Inferior parietal cortex (tissue), 1 donor: ENCODE results near the gene CAST.
"Not testable (repeated sequence)": the region's sequence is repeated elsewhere in the genome, so short reads cannot be mapped to it uniquely, and the experiment has no call there.

Source experiments
- DNase-seq: peaks from one replicate; pipeline ENCODE4 v3.0.0-alpha.2; 2016; ENCODE audit errors: extremely low spot score

The CAST gene

DNA sequence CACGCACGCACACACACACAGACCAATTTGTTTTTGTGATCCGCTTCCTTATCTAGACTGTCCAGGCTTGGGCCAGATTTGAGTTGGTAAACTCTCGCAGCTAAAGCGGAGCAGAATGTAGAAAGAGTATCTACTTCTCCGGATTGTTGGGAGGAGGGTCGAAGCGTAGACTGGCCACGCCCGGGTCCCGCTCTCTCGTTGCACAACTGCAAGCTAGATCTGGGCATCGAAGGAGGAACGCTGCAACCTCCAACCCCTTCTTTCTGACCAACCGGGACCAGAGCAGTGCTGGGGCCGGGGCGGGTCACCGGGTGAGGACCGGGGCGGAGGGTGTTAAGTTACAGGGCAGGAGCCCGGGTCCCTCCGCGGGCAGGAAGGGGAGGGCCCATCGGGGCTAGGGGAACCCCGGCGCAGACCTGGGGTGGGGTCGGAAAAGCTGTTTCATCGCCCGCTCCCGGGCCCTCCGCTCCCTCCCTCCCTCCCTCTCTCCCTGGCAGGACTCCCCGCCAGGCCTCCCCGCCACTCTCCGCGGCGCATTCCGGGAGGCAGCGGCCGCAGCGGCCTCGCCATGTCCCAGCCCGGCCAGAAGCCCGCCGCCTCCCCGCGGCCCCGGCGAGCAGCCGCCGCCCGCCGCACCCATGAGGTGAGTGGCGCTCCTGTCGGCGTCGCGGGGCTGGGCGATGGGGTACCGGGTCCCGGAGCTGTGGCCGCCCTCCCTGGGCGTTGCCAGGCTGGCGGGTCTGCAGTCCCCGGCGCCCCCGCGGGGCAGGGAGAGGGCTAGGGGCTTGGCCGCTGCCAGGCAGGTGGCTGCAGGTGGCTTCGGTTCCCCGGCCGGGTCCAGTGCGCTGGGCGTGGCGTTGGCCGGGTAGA lies at the start of gene CAST:
TSS of gene CAST (plus strand) at position 522 of the 870 bp plus-strand sequence. CDS start at position 569, 47 bp downstream.
- no peak for DNase-seq

GRCh38 chr5:96614110-96614691 lies 48.0 kb upstream of the CAST start:
- peak; percentile 95 for DNase-seq

DNA sequence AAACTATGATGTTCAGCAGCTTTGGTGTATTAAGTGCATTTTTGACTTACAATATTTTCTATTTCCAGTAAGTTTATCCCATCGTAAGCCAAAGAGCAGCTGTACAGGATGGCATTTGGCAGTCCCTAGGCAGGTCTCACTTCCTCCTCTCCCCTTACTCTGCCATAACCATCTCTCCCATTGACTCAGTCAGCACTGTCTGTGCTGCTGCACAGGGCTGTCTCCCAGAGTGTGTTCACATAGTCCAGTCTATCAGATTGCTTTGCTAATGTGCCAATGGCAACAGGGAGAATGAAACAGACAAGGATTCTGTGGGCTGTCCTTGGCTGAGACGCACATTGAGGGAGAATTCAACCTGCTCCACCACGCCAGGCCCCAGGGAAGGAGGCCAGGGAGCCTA lies 47.0 kb upstream of the CAST start:
- DNase-seq = no peak

DNA sequence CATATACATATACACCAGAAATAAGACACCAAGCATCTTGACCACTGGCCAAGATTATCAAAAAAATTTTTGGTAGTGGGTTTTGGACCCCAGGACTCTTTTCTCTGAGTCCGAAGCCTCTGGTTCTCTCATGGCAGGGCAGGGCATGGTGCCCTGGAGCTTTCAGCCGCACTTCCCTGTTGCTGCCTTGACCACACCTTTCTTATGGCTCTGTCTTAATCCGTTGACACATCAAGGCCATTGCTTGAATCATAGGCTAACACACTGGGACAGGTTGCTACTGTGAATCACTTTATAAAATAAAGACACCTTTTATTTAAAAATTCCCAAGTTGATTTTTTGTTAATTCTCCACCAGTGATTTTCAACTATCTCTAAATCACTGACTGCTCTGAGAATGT lies 45.4 kb upstream of the CAST start:
- DNase-seq = no peak

- not testable (repeated sequence) for DNase-seq
Observed at GRCh38 chr5:96618311-96619016, 43.7 kb upstream of the CAST start.

DNA sequence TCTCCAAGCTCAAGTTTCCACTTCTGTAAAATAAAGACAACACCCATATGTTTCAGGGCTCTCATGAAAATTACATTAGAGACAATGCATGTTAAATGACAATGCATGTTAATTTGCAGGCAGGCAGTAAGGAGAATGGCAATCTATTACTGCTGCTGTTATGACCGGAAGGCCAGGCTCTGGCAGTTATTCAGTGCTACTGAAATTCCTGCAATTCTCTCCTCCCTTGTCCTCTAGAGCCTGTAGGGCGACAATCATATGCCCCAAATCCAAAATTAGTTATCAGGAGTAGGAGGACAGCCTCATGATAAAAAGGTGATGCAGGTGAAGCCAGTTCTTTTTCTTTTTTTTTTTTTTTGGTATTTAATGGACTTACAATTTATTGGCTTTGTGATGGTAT lies 42.2 kb upstream of the CAST start:
- DNase-seq = no peak

DNA sequence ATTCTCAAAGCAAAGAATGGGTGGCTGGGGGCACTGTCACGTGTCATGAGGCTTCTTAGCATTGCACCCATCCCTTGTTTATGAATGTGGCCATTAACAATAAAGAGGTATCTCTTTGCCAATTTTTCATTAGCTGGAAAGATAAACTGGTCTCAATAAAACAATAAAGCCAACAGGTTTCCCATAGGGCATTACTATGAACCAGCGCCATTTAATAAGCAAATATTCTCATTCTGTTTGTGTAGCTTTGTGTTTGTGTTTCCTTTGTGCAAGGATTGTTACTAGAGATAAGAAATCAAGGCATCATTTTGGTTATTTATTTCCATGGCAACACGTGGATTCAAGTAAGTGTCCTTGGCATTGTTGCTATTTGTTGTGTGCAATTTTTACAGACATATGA lies 37.6 kb upstream of the CAST start:
- no peak for DNase-seq

GRCh38 chr5:96625365-96625764 lies 36.8 kb upstream of the CAST start:
- no peak for DNase-seq

DNA sequence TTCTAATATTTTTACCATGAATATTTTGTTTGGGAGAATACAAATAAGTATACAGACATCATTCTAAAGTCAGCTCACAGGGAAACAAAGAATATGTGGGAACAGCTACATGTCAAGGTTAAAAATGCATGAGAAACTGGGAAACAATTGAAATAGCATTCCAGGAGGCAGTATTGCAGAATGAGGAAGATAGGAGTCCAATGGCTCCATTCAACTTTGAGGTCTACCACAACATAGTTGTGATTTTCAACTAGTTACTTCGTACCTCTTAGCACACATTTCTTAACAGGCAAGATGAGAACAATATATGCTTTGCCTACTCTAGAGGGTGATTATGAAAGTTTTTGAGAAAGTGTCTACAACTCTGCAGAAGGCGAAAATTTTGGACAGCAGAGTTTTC lies 35.2 kb upstream of the CAST start:
- no peak for DNase-seq

DNA sequence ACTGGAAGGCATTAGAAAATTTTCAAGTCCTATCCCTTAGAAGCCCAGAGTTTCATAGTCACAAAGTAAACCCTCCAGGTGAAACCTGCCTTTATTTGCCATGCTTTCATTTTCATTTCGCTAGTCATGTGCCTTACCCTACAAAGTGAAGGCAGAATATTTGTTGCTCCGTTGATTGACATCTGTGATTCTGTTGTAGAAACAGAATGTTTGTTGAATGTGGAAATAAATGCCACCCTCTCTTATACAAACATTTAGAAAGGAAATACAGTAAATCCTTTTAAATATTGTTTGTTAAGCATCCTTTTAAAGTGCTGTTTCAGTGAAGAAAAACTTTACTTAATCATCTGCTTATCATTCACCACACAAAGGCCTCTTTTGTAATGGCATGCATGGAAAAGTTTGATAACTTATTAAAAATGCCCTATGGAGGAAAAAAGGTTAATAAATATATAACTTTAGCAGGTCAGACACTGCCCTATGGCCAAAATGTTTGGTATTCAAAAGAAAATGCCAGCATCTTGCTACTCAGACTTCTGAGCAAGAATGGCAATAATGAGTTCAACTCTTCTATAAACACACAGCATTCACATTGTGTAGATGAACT lies 34.3 kb upstream of the CAST start:
- no peak for DNase-seq

DNA sequence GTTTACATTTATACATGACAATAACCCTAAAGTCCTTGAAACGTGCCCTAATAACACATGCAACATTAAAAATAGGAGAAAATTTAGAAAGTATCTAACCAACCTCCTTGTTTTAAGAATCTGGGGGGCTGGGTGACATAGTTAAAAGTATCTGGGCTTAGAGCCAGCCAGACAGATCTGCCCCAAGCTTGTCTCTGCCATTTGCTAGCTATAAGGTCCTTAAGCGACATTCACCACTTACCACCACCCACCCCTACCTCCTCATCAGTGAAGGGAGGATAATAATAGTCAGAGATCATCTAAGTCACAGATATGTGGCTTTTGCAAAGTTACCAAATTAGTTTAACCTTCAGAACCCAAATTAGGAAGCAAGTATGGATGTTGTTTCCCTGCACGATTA lies 33.8 kb upstream of the CAST start:
- no peak for DNase-seq

DNA sequence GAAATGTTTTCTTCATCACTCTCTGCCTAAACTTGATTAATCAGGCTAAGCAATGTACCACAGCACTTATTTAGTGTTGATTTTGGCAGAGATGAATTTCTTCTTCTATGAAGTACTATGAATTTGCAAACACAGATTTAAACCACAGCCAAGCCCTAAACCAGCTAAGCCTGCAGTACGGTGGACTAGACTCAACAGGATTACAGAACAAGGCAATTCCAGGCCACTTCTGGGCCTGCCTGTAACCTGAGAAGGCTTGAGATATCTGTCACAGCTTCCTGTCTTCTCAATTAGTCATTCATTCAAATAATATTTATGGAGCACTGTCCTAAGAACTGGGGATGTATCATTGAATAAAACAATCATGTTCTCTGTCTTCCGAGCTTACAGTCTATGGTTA lies 32.4 kb upstream of the CAST start:
- DNase-seq = no peak

GRCh38 chr5:96633820-96634219 lies 28.4 kb upstream of the CAST start:
- DNase-seq = no peak

DNA sequence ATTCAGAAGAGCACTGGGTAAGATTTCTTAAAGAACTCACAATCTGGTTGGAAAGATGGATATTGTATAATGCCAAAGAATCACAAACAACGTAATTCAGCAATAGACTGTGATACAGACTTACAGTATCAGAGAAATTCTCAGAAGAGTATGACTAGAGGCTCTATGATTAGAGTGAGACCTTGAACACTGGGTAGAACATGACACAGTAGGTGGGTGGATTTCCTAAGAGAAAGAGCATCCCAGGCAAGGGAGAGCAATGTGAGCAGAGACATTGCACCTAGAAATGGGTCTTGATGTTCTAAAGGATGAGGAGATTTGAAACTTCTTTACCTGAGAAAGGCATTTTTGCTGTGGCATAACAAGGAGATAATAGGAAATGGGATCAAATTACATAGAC lies 27.3 kb upstream of the CAST start:
- DNase-seq = no peak

- DNase-seq = no peak
Observed at GRCh38 chr5:96636046-96636445, 26.1 kb upstream of the CAST start.

GRCh38 chr5:96636594-96636993 lies 25.6 kb upstream of the CAST start:
- no peak for DNase-seq

DNA sequence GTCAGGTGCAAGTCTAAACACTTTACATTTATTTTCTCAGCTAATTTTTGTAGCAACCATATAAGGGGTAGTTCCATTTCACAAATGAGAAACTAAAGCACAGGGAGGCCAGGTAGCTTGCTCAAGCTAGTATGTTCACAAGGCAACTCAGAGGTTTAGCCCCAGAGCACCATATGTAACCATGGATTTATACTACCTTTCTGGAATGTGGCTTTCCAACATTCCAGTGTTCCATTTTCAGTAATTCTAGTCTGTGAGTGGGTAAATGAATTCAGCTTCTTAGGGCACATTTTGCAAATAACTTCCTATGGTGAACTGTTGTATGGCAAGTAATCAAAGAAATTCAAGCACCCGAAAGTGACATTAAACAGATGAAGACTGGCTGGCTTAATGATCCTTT lies 25.0 kb upstream of the CAST start:
- no peak for DNase-seq

- DNase-seq = no peak
Observed at GRCh38 chr5:96638561-96638960, 23.6 kb upstream of the CAST start.

- no peak for DNase-seq
Observed at GRCh38 chr5:96640696-96641095, 21.5 kb upstream of the CAST start.

DNA sequence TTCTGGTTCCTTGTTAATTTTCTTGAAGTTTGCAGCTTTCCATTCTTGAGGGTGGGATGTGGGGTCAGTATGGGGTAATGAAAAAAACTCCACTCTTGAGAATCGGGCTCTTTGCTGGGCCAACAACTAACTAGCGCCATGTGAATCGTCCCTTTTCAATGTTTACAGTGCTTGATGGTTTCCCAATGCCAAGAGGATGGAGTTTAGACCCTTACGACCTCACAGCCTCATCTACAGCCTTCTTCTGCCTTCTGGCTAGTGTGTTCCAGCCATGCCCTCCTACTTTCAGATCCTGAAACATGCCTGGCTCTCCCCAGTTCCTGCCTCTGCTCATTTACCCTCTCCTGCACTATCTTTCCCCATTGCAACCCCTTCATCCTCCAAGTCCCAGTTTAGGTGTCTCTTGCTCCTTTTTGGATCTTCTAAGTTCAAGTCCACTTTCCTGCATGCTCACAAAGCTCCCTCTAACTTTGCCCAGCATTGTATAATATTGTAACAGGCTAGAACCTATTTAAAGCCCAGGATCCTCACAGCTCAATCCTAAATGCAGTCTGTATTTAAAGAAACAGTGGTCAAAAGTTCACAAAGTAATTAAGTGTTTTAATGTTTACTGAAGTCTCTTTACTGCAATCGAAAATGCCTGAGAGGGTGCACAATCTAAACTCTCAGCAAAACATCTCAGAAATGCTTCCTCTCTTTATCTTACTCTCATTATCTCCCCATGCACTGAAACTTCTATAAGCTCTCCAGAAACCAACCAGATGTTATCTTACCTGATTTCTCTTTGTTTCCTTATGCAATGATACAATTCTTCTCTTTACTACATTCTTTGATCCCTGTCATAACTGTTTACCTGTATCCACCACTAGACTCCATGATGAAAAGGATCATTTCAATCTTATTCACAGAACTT lies 20.6 kb upstream of the CAST start:
- no peak for DNase-seq

- DNase-seq = no peak
Observed at GRCh38 chr5:96642281-96642640, 19.9 kb upstream of the CAST start.
